Measurements from ENCODE around the gene PNPLA5.

GRCh38 chr22:43888740-43889139 is 3.1 kb downstream of the PNPLA5 start:
- TF ChIP-seq CTCF (conservative IDR thresholded peaks at IDR 0.05) (no peak), EZH2 (IDR thresholded peaks at IDR 0.05; ENCODE audit: low read depth) (no peak)
